ENCODE results near the gene CYP19A1.

Gene CYP19A1

DNA sequence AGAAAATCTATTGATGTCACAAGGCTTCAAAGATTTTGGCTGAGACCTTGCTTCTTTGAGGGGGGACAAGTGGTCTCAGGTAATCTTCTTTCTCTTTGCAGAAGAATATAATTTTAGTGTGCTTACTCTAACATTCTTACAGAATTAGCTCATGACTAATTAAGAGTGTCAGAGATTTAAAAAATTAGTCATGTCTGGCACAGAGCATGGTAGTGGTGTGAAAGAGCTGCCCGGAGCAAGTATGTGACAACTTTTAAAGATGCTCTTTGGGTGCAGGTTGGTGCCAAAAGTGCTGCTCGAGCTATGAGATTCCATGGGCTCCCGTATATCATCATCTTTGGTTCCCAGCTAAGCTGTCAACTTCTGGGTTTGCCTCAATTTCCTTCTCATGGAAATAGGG is 31.1 kb downstream of the CYP19A1 start:
- TF ChIP-seq, protein P1, sequence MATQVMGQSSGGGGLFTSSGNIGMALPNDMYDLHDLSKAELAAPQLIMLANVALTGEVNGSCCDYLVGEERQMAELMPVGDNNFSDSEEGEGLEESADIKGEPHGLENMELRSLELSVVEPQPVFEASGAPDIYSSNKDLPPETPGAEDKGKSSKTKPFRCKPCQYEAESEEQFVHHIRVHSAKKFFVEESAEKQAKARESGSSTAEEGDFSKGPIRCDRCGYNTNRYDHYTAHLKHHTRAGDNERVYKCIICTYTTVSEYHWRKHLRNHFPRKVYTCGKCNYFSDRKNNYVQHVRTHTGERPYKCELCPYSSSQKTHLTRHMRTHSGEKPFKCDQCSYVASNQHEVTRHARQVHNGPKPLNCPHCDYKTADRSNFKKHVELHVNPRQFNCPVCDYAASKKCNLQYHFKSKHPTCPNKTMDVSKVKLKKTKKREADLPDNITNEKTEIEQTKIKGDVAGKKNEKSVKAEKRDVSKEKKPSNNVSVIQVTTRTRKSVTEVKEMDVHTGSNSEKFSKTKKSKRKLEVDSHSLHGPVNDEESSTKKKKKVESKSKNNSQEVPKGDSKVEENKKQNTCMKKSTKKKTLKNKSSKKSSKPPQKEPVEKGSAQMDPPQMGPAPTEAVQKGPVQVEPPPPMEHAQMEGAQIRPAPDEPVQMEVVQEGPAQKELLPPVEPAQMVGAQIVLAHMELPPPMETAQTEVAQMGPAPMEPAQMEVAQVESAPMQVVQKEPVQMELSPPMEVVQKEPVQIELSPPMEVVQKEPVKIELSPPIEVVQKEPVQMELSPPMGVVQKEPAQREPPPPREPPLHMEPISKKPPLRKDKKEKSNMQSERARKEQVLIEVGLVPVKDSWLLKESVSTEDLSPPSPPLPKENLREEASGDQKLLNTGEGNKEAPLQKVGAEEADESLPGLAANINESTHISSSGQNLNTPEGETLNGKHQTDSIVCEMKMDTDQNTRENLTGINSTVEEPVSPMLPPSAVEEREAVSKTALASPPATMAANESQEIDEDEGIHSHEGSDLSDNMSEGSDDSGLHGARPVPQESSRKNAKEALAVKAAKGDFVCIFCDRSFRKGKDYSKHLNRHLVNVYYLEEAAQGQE (IDR thresholded peaks at IDR 0.05; ENCODE audit: insufficient read depth in 1 of 2, low read depth in 2 of 2, low read length in 2 of 2), result no peak
- no peak for TF ChIP-seq TAF1 (IDR thresholded peaks at IDR 0.05; ENCODE audit: borderline replicate concordance, insufficient read depth, low read length)

DNA sequence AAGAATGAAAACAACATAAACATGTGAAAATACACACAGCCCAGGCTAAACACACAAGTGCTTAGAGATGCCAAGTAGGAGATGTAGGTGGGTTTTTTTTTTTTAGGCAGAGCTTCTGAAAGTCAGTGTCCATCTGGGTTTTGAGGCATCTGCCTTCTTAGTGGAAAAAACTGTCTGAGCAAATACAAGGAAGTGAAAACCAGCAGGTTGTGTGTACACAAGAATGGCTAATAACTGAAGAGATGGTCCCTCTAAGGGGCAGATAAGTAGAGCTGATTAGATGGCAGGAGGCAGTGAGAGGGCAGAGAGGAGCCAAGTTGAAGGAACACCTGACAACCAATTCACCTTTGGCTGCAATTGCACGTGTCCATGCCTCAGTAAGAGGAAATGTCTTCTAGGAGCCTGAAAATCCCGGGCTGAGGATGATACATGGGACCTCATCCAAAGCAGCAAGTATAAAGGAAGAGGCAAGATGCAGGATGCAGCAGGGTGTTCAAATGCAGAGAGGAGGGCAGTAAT is 34.9 kb downstream of the CYP19A1 start:
- no peak for TF ChIP-seq SIN3A (IDR thresholded peaks at IDR 0.05; ENCODE audit: borderline replicate concordance, insufficient read depth, low read length)
- TF ChIP-seq POLR2AphosphoS5 (IDR thresholded peaks at IDR 0.05; ENCODE audit: low read depth, low read length), result no peak
- no peak for TF ChIP-seq TAF1 (IDR thresholded peaks at IDR 0.05; ENCODE audit: borderline replicate concordance, insufficient read depth, low read length)
- no peak for TF ChIP-seq FOXP2 (optimal IDR thresholded peaks at IDR 0.05; ENCODE audit: borderline replicate concordance, extremely low read depth, extremely low read length, insufficient read depth)
- TF ChIP-seq, protein P1 (IDR thresholded peaks at IDR 0.05; ENCODE audit: insufficient read depth in 1 of 2, low read depth in 2 of 2, low read length in 2 of 2), result no peak

- TF ChIP-seq POLR2AphosphoS5 (IDR thresholded peaks at IDR 0.05; ENCODE audit: low read depth, low read length), result no peak
- TF ChIP-seq, protein P1 (IDR thresholded peaks at IDR 0.05; ENCODE audit: insufficient read depth in 1 of 2, low read depth in 2 of 2, low read length in 2 of 2), result no peak
- TF ChIP-seq FOXP2 (optimal IDR thresholded peaks at IDR 0.05; ENCODE audit: borderline replicate concordance, extremely low read depth, extremely low read length, insufficient read depth), result no peak
- TF ChIP-seq SIN3A (IDR thresholded peaks at IDR 0.05; ENCODE audit: borderline replicate concordance, insufficient read depth, low read length), result no peak
- TF ChIP-seq TAF1 (IDR thresholded peaks at IDR 0.05; ENCODE audit: borderline replicate concordance, insufficient read depth, low read length), result no peak
These were observed 35.9 kb downstream of the CYP19A1 start for GRCh38 chr15:51302480-51302879.

GRCh38 chr15:51299187-51300015 is 39.0 kb downstream of the CYP19A1 start:
- no peak for TF ChIP-seq POLR2AphosphoS5 (IDR thresholded peaks at IDR 0.05; ENCODE audit: low read depth, low read length)
- TF ChIP-seq FOXP2 (optimal IDR thresholded peaks at IDR 0.05; ENCODE audit: borderline replicate concordance, extremely low read depth, extremely low read length, insufficient read depth), result no peak
- TF ChIP-seq, protein P1 (IDR thresholded peaks at IDR 0.05; ENCODE audit: insufficient read depth in 1 of 2, low read depth in 2 of 2, low read length in 2 of 2), result no peak
- TF ChIP-seq TAF1 (IDR thresholded peaks at IDR 0.05; ENCODE audit: borderline replicate concordance, insufficient read depth, low read length), result no peak
- TF ChIP-seq SIN3A (IDR thresholded peaks at IDR 0.05; ENCODE audit: borderline replicate concordance, insufficient read depth, low read length), result no peak

Measured in PFSK-1 (cell line).